ENCODE data around the gene C19orf67.

C19orf67 gene

GRCh38 chr19:14116918-14117578 is 31.5 kb upstream of the C19orf67 start:
- TF ChIP-seq CTCF (IDR thresholded peaks at IDR 0.05; ENCODE audit: insufficient read depth, low read length, poor library complexity, severe bottlenecking), result no peak

GRCh38 chr19:14116525-14116917 is 30.9 kb upstream of the C19orf67 start:
- peak overlapping the region; percentile 82 for H3K4me3 ChIP-seq (replicated peaks; ENCODE audit: low read depth, low read length)
- H3K36me3 ChIP-seq (ENCODE audit: control insufficient read depth, insufficient read depth, low read length), result no peaks in the 10 kb centered on the region; the same call in none of the 2 replicates
- DNase-seq (ENCODE audit: extremely low read depth, insufficient read length), result no peak
- no peak for TF ChIP-seq CTCF (IDR thresholded peaks at IDR 0.05; ENCODE audit: insufficient read depth, low read length, poor library complexity, severe bottlenecking)
- H3K27me3 ChIP-seq (replicated peaks; ENCODE audit: control insufficient read depth, insufficient read depth, low read length), result no peaks in the 10 kb centered on the region

More at GRCh38 chr19:14116918-14117578, 31.5 kb upstream of the C19orf67 start:
- no peak for DNase-seq (ENCODE audit: extremely low read depth, insufficient read length)
- H3K27me3 ChIP-seq (replicated peaks; ENCODE audit: control insufficient read depth, insufficient read depth, low read length), result no peaks in the 10 kb centered on the region
- peak overlapping the region; percentile 82 for H3K4me3 ChIP-seq (replicated peaks; ENCODE audit: low read depth, low read length)
- H3K36me3 ChIP-seq (ENCODE audit: control insufficient read depth, insufficient read depth, low read length), result no peaks in the 10 kb centered on the region; the same call in none of the 2 replicates

- DNase-seq (ENCODE audit: extremely low read depth, insufficient read length), result no peak
- Histone ChIP-seq H3K4me3 (replicated peaks; ENCODE audit: low read depth, low read length) (no peak overlapping the region), H3K27me3 (replicated peaks; ENCODE audit: control insufficient read depth, insufficient read depth, low read length) (no peaks in the 10 kb centered on the region), H3K36me3 (ENCODE audit: control insufficient read depth, insufficient read depth, low read length) (no peaks in the 10 kb centered on the region; the same call in none of the 2 replicates)
- TF ChIP-seq CTCF (IDR thresholded peaks at IDR 0.05; ENCODE audit: insufficient read depth, low read length, poor library complexity, severe bottlenecking), result no peak
Measured at GRCh38 chr19:14115756-14116155, 30.2 kb upstream of the C19orf67 start.

GRCh38 chr19:14114854-14115253 is 29.3 kb upstream of the C19orf67 start:
- DNase-seq (ENCODE audit: extremely low read depth, insufficient read length), result peak; percentile 40
- no peaks in the 10 kb centered on the region for H3K27me3 ChIP-seq (replicated peaks; ENCODE audit: control insufficient read depth, insufficient read depth, low read length)
- no peaks in the 10 kb centered on the region; the same call in 1 of the 2 replicates for H3K36me3 ChIP-seq (ENCODE audit: control insufficient read depth, insufficient read depth, low read length)
- no peak overlapping the region for H3K4me3 ChIP-seq (replicated peaks; ENCODE audit: low read depth, low read length)
- peak; percentile 75 for TF ChIP-seq CTCF (IDR thresholded peaks at IDR 0.05; ENCODE audit: insufficient read depth, low read length, poor library complexity, severe bottlenecking)

- TF ChIP-seq CTCF (IDR thresholded peaks at IDR 0.05; ENCODE audit: insufficient read depth, low read length, poor library complexity, severe bottlenecking), result no peak
- no peak for DNase-seq (ENCODE audit: extremely low read depth, insufficient read length)
- no peaks in the 10 kb centered on the region for H3K27me3 ChIP-seq (replicated peaks; ENCODE audit: control insufficient read depth, insufficient read depth, low read length)
- H3K4me3 ChIP-seq (replicated peaks; ENCODE audit: low read depth, low read length), result no peak overlapping the region
- H3K36me3 ChIP-seq (ENCODE audit: control insufficient read depth, insufficient read depth, low read length), result no peaks in the 10 kb centered on the region; the same call in 1 of the 2 replicates
Measured at GRCh38 chr19:14114439-14114838, 28.9 kb upstream of the C19orf67 start.
